GM21447 (cell line): ENCODE data around the gene TSC22D1.
"Not testable (repeated sequence)": the region's sequence is repeated elsewhere in the genome, so short reads cannot be mapped to it uniquely, and the experiment has no call there.

Experiments
- ATAC-seq: cut with Tn5 transposase; IDR thresholded peaks from one replicate; pipeline ENCODE4 v1.9.1; 2021; ENCODE audit not compliant: unreplicated experiment

Gene TSC22D1

DNA sequence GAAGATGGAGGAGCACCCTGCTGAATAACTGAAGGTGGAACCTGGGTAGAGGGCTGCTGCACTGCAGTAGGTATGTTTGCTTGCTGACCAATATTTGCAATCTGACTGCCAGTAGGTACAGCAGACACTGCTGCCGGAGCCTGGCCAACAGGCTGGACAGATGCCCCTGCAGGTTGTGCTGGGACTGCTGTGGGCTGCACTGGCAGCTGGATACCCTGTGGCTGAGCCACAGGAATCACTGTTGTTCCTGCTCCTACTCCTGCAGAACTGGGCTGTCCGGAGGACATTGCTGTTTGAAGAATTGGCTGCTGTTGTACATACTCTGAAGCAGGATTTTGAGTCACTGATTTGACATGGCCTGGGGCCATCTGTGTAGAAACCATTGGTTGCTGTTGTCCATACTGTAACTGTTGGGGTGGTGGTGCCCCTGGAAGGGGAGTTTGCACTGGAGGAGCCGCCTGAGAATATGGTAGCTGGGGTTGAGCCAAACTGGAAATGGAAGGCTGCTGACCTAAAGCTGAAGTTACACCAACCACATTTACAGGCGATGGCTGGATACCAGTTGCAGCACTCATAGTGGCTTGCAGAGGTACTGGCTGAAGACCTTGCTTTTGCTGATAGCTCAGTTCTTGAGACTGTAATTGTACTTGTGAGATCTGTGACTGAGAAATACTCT, 2.2 kb downstream of the TSC22D1 start:
- no peak for ATAC-seq

DNA sequence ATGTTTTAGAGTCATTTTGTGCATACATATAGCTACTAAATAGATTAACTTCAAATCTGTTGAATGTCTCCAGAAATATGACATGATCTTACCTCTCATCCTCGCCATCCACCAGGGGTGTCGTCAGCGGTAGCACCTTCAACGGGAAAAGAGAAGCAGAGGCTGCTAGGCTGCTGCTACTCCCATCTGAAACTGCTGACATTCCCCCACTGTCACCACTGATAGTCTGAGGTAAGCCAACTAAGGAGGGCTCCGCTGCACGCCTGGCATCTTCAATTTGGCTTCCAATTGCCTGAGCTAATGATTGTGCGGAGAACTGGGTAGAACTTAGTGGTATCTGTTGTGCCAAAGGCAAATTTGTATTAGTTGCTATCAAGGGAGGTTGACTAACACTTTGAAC, 3.1 kb downstream of the TSC22D1 start:
- no peak for ATAC-seq

DNA sequence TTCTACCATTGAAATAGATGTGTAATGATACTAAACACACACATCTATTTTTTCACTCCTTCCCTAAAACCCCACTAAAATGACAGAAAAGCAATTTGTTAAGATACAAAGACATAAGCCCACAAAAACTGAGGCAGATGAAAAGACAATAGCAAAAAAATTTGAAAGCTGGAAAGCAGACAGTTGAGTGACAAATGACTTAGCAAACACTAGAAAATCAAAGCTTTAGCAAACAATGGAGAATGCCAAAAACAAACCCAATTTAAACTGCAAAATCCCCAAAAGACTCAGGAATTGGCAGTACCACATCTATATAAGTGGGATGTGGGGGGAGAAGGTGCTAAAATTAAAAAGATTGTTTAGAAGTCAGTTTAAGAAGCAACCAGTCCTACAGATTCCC, 9.5 kb downstream of the TSC22D1 start:
- ATAC-seq, result no peak

DNA sequence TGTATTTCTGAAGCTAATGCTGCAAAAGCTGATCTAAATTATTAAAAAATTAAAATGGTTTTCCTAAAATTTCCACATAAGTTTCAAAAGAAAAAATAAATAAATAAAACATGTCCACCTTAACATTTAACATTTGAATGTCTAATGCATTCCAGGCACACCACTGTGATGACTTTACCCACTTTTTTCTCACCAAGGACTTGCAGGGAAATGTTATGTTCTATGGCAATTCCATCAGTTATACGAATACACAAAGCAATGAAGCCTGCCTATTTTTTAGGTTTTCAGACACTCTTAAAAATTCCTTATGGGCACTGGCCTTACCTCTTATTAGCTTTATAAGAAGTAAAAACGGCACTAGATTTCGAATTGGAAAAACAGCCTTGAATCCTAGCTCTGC, 10.2 kb downstream of the TSC22D1 start:
- ATAC-seq, result no peak

DNA sequence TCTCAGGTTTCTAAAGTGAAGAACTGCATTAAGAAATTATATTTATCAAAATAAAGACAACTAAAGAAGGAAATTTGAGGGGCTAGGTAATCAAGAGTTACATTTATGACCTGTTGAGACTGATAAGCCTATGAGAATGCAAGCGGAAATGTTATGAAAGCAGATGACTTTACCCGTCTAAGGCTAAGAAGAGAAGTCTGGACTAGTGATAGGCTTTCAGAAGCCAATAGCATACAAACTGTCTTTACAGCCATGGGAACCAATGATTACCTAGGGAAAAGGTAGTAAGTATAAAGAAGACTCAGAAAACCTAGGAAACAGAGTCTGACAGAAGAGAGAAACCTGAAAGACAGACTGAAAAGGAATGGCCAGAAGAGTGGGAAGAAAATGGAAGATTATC, 11.2 kb downstream of the TSC22D1 start:
- no peak for ATAC-seq

DNA sequence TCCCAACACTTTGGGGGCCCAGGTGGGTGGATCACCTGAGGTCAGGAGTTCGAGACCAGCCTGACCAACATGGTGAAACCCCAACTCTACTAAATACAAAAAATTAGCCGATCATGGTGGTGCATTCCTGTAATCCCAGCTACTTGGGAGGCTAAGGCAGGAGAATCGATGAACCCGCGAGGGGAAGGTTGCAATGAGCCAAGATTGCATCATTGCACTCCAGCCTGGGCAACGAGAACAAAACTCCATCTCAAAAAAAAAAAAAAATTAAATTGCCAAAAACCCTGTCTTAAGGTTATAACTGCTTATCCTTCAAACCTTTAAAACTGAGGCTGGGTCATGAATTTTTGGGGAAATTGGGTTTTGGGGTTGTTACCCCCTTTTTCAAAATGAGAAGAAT, 13.3 kb downstream of the TSC22D1 start:
- ATAC-seq, result not testable (repeated sequence)

DNA sequence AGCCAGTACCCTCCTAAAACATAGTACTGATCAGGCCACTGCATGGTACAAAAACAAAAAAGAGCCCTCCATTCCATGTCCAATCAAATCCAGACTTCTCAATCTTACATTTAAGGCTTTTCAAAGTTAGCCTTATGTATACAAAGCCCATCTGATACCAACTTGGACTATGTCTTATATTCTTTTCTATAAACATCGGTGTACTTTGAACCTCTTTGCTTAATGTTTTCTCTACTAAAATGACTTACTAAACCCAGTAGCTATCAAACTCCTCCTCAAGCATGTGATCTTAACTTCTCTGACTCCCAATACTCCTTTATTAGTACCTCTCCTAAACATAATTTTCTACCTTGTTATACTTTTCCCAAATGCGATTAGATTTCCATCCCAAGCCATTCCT, 14.8 kb downstream of the TSC22D1 start:
- no peak for ATAC-seq

DNA sequence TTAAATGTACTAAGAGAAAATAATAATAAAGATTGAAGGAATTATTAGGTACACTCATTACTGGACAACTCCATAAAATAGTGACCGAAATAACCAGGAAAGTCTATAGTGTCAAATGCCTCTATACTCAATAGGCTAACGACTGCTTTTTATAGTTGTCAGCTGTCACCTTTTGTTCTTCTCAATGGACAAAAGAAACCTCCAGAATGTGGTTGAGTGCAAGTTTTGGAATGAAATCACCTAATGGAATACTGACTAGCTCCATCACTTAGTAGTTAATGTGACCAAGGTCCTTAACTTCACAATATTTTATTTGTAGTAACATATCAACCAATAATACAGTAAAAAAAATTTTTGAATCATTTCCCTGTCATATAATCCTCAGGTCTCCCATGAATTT, 18.1 kb downstream of the TSC22D1 start:
- no peak for ATAC-seq

DNA sequence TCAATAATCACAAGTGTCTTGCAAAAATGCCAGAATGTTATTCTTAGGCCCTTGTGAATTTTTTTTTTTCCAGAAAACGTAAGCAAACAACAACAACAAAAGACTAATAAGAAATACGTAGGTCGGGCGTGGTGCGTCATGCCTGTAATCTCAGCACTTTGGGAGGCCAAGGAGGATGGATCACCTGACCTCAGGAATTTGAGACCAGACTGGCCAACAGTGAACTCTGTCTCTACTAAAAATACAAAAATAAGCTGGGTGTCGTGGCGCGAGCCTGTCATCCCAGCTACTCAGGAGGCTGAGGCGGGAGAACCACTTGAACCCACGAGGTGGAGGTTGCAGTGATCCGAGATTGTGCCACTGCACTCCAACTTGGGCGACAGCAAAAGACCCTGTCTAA, 20.9 kb downstream of the TSC22D1 start:
- no peak for ATAC-seq

DNA sequence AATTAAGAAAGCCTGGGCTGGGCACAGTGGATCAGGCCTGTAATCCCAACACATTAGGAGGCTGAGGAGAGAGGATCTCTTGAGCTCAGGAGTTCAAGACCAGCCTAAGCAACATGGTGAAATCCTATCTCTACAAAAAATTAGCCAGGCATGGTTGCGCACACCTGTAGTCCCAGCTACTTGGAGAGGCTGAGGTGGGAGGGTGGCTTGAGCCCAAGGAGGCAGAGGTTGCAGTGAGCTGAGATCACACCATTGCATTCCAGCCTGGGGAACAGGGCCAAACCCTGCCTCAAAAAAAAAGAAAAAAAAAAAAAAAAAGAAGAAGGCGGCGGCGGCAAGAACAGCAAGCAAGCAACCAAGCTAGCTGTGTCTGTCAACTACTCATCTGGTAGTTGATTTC, 26.7 kb downstream of the TSC22D1 start:
- ATAC-seq, result no peak

DNA sequence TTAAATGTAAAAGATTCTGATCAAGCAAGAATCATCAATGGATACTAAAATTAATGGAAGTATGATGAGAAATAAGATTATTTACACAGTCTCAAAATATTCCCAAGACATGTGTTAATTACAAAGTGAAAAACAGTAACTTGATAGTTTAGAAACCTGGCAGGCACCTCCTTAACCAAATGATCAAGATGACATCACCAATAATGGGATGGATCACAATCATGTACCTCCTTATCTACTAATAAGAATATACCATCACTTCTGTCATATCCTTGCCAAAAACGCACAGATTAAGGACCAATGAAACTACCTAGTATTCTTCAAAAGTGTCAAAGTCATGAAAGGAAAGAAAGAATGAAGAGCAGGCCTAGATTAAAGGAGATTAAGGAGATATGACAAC, 30.0 kb downstream of the TSC22D1 start:
- no peak for ATAC-seq

DNA sequence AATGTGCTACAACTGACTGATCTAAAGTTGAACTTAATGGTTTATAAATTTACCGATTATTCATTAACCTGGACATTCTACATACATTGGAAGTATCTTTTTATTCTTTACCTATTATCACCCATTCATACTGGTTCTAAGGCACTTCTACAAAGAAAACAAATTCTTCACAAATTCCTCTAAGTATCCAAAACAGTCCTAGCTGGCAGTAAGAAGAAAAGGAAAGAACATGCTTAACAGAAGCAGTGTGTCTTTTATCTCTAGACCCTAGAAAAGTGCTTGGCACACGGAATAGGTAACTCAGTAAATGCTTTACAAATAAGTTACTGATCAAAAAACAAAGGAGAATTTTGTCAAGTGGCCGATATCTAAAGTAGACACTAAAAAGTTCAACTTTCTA, 32.8 kb downstream of the TSC22D1 start:
- ATAC-seq, result no peak

DNA sequence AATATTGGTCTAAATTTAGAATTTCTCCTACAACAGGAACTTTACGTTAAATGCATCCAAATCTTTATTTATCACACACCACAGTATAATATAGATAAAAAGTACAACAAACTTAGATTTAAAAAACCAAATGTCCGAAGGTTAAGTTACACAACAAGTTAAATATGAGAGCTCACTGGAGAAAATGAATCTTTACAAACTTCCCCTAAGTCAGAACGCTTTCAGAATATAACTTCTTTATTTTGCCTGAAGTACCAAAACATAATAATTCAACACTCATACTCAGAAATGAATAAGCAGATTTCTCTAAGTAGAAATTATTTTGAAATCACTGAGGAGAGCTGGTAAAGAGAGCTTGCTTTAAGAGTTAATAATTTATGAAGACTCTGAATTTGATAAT, 33.8 kb downstream of the TSC22D1 start:
- ATAC-seq, result no peak

DNA sequence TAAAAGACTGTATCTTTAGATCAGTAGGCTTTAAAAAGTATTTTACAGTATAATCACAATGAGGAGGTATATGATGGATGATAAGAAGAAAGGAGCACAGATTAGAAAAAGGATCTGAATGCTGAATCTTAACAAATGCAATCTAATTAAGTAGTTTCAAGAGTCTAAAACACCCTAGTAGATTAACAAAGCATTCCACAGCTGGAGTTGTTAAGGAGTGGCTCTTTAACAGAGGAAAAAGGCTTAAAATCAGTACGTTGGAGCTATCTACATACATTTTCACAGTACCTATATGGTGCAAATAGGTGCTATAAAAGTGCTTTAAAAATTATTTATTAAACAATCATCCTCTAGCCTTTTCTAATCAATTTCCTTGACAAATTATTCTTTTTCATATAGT, 34.5 kb downstream of the TSC22D1 start:
- ATAC-seq, result no peak

DNA sequence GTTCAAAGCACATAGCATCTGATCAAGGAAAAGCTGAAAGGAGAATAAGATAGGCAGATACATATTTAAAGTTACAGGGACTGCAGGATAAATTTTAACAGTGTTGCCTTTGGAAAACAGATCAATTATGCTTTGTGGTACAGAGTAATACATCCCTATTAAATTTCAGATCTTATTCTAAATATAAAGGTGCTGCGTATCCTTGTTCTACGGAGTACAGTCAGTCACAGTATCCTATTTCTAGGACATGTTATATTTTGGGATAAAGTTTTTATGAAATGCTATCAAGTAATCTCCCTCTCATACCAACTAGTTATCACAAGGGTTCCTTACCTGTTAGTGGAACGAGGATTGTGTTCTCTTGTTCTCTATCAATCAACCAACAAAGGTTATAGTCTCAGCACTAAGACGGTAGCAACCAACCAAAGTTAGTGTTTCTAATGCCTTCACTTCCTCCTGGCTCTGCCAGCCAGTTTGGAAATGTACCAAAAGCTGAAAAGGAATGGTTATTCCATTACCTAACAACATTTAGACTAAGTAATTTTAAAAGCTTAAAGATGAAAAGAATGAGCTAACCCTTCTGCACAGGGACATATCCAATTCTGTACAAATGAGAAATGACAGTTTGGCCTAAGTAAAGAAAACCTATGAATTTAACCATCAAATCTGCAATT, 35.2 kb downstream of the TSC22D1 start:
- no peak for ATAC-seq

DNA sequence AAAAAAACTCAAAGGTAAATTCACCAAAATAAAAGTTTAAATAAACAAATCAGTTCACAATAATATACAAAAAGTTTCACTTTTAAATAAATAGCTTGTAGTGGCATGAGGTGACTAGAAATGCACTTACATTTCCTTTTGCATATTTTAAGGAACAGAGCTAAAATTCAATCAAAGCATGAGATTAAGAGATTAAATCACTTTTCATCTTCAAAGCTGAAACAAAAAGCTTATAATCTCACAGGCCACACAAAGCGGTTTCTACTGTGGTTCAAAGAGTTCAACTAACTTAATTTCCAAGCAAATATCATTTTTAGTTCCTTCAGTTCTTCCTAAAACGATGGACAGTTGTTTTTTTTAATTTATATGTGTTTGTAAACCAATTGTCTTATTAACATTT, 38.9 kb downstream of the TSC22D1 start:
- ATAC-seq, result no peak

DNA sequence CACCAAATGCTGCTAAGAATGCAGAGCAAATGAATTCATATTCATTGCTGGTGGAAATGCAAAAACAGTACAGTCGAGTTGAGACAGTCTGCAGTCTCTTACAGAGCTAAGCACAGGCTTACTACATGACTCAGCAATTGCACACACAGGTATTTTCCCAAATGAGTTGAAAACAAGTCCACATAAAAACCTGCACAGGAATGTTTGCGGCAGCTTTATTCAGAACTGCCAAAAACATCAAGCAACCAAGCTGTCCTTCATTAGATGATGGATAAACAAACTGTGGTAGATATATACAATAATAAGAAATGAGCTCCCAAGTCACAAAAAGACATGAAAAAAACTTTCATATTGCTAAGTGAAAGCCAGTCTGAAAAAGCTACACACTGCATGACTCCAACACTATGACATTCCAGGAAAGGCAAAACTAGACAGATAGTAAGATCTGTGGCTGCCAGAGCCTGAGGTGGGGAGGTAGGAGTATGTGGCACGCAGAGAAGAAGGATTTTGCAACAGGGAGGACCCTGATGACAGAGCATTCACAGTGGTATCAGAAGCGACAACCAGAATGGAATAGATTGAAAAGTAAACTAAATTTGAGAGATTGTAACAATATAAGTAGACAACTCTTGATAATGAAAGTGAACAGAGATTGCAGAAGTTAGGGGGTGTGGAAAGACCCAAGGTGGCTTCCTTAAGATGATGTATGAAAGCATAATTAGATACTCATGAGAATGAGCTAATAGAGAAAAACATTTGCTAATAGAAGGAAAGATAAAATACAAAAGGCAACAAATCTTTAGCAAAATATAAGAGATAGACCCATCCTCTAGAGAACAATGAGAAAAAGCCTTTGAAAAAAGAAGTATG, 52.7 kb downstream of the TSC22D1 start:
- no peak for ATAC-seq

DNA sequence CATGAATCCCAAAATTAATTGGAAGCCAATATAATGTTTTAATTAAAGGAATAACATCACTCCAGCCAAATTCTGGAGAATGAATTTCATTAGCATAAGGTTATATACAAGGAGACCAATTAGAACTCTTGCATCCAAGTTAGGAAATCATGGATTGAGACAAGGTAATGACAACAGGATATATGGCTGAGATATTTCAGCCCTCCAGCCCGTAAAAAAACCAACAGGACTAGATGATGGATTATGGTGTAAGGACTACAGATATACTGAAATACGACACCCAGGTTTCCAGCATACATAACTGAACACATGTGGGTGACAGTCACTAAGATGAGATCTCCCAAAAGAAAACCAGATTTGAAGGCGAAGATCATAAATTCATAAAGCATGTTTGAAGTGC, 56.5 kb downstream of the TSC22D1 start:
- ATAC-seq, result no peak

DNA sequence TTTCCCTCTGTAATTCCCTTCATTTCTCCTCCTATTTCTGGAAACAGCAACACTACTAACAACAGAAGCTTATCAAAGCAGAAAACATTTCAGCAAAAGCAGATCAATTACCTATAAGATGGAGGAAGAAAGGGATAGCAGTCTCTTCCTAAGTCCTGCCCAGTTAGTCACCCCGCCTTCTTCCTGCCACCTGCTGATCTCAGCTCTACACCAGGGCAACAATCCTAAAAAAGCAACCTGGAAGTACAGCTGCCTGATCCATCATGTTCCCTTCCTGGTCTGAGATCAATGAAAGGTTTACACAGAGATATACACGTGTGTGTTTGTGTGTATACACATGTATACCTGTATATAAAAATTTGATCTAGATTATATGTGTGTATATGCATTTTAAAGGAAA, 59.4 kb downstream of the TSC22D1 start:
- ATAC-seq, result no peak

DNA sequence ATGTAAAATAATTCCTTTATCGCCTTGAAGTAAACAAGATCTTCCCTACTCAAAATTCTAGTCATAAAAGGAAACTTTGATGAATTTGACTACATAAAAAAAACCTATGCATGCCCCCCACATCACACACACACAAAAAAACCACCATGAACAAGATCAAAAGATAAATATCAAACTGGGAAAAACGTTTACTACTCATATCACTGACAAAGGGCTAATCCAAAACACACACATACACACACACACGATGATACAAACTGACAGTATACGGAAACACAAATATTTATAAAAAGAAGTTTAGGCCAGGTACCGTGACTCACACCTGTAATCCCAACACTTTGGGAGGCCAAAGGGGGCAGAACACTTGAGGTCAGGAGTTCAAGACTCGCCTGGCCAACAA, 61.9 kb downstream of the TSC22D1 start:
- ATAC-seq, result no peak

DNA sequence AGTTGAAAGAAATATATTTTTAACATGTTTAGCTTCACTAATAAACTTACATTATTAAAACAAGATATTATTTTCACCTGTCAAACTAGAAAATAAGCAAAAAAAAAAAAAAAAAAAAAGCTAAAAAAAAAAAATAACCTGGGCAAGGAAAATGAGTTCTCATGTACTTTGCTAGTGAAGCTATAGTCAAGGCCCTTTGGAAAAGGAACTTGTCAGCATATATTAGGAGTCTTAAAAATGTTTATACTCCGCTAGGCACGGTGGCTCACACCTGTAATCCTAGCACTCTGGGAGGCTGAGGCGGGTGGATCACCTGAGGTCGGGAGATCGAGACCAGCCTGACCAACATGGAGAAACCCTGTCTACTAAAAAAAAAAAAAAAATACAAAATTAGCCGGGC, 66.3 kb downstream of the TSC22D1 start:
- not testable (repeated sequence) for ATAC-seq

DNA sequence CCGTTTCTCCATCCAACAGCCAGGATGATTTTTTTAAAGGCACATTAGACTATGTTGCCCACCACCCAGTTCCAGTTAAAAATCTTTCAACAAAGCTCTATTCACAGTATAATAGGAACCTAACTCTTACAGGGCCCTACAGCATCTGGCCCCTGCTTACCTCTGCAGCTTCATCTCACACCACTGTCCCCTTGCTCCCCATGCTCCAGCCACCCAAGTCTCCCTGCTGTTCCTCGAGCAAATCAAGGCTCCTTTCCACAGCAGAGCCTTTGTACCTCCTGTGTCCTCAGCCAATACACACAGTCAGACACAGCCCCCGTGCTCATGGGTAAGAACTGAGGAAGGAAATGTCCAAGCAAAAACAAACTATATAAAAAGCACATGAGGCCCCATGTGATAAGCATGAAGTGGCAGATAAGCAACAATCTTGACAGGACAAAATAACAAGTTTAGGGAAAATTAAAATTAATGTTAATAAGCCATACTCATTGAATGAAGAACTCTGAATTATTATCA, 67.5 kb downstream of the TSC22D1 start:
- no peak for ATAC-seq
